K562 (cell line): Measurements from ENCODE around the gene HNRNPF. TPM values are rescaled to one million over a fixed set of nuclear protein-coding genes. Genes with fewer than 3 reads are reported as not detected.

Experiments
- ATAC-seq: fragments of 200-7000 bp; cut with Tn5 transposase; 3 replicates; pipeline ENCODE4 v1.9.1; 2020; ENCODE audit warnings: moderate library complexity
- BruUV-seq: library from RNA; stranded (reverse); fragments of 400-500 nt; replicated peaks from 2 replicates; lab custom pipeline; 2021; lab: Mats Ljungman, UMichigan
- CTCF ChIA-PET: fragments of 300-600 bp; formaldehyde crosslinking; extraction: SDS; loops from one replicate; lab custom pipeline; 2021; ENCODE audit warnings: low intra/inter-chr PET ratio; lab: Yijun Ruan, JAX
- POLR2A ChIA-PET: fragments of 300-600, 350-650 bp; sonication (Branson Sonifier 250); formaldehyde crosslinking; extraction: SDS; loops from one replicate; lab custom pipeline; 2021; ENCODE audit warnings: antibody characterized with exemption, inconsistent platforms; lab: Yijun Ruan, JAX
- DNase-seq, 4 experiments: peaks; one replicate each; pipeline versions ENCODE4 v3.0.0 to v3.0.0-alpha.2; 2011 to 2018; ENCODE audit warnings: low spot score in 3 of 4, mixed read lengths in 3 of 4; ENCODE audit errors: extremely low read depth in 1 of 4
- FAIRE-seq: peaks from 2 replicates; lab custom pipeline; 2011; peaks lifted over from hg19 to GRCh38; lab: Jason Lieb, UNC
- H2AFZ ChIP-seq: 2 replicates; pipeline ENCODE4 v1.6.0; 2011; ENCODE audit warnings: low read depth, low read length, control low read depth, inconsistent platforms
- H3K27ac ChIP-seq: fragments of 200-600 bp; 3 replicates; pipeline ENCODE4 v1.8.0; 2011; ENCODE audit warnings: low read depth, mild to moderate bottlenecking, control low read depth, inconsistent platforms, low read length, moderate library complexity, mixed read lengths; ENCODE audit errors: extremely low read depth
- H3K27me3 ChIP-seq, 2 experiments: fragments of 300-600 bp in 1 of 2; 2 replicates in 1 of 2; 3 replicates in 1 of 2; pipeline versions ENCODE4 v1.6.0 to v1.8.0; 2011; ENCODE audit warnings: inconsistent platforms in 2 of 2, low read length in 2 of 2, mild to moderate bottlenecking in 1 of 2, mixed read lengths in 1 of 2, moderate library complexity in 1 of 2; ENCODE audit not compliant: control insufficient read depth in 2 of 2, insufficient read depth in 2 of 2
- H3K36me3 ChIP-seq: fragments of 300-600 bp; 3 replicates; pipeline ENCODE4 v1.8.0; 2011; ENCODE audit warnings: mild to moderate bottlenecking, low read length, inconsistent platforms; ENCODE audit not compliant: control insufficient read depth, insufficient read depth
- H3K4me1 ChIP-seq, 2 experiments: fragments of 200-600 bp in 1 of 2; replicated peaks in 1 of 2; 2 replicates in 1 of 2; 3 replicates in 1 of 2; pipeline versions ENCODE4 v1.5.1 to v1.8.0; 2011; ENCODE audit warnings: inconsistent platforms in 2 of 2, low read length in 2 of 2, mild to moderate bottlenecking in 1 of 2, mixed read lengths in 1 of 2, moderate library complexity in 1 of 2; ENCODE audit not compliant: control insufficient read depth in 2 of 2, insufficient read depth in 2 of 2
- H3K4me2 ChIP-seq: 2 replicates; pipeline ENCODE4 v1.6.1; 2011; ENCODE audit warnings: low read length, control low read depth, inconsistent platforms, mixed read lengths; ENCODE audit not compliant: insufficient read depth
- H3K4me3 ChIP-seq: fragments of 200-600 bp; sonication (generic), shearing (Covaris generic); 2 replicates; pipeline ENCODE4 v1.5.1; 2016; ENCODE audit warnings: control low read depth, inconsistent platforms
- H3K79me2 ChIP-seq: fragments of 200-600 bp; 3 replicates; pipeline ENCODE4 v1.8.0; 2011; ENCODE audit warnings: low read length, inconsistent platforms; ENCODE audit not compliant: control insufficient read depth, insufficient read depth
- H3K9ac ChIP-seq, 2 experiments: 2 replicates each; pipeline versions ENCODE4 v1.6.0 to v1.6.1; 2011; ENCODE audit warnings: low read depth in 2 of 2, low read length in 2 of 2, control low read depth in 1 of 2, inconsistent platforms in 1 of 2, mild to moderate bottlenecking in 1 of 2, mixed read lengths in 1 of 2; ENCODE audit not compliant: insufficient read depth in 1 of 2
- H3K9me1 ChIP-seq: one replicate; pipeline ENCODE4 v1.6.0; 2011; ENCODE audit warnings: inconsistent platforms, mild to moderate bottlenecking, low read length, moderate library complexity; ENCODE audit not compliant: control insufficient read depth, insufficient read depth
- H3K9me3 ChIP-seq: replicated peaks from 2 replicates; pipeline ENCODE4 v1.5.1; 2011; ENCODE audit warnings: low read depth, low read length, inconsistent platforms; ENCODE audit not compliant: control insufficient read depth, insufficient read depth
- H4K20me1 ChIP-seq: replicated peaks from 2 replicates; pipeline ENCODE4 v1.6.1; 2011; ENCODE audit warnings: low read length, inconsistent platforms, mixed read lengths; ENCODE audit not compliant: control insufficient read depth, insufficient read depth
- LARP7 ChIP-seq: fragments of 450-650 bp; IDR thresholded peaks from 2 replicates; pipeline ENCODE4 v1.6.1; 2016
- POLR2H ChIP-seq: IDR thresholded peaks from 2 replicates; pipeline ENCODE4 v1.6.1; 2016; ENCODE audit warnings: missing genetic modification characterization, low read depth, mild to moderate bottlenecking, control low read depth, missing compliant biosample characterization, moderate library complexity
- RAD21 ChIP-seq, 2 experiments: fragments of 250-450 bp in 1 of 2; fragments of 450-650 bp in 1 of 2; sonication (Bioruptor Pico) in 1 of 2; formaldehyde crosslinking in 1 of 2; IDR thresholded peaks in 1 of 2; conservative IDR thresholded peaks in 1 of 2; 2 replicates each; pipeline versions ENCODE4 v1.4.0 to v1.8.0; 2020 to 2022; ENCODE audit warnings: mild to moderate bottlenecking in 2 of 2, moderate library complexity in 1 of 2
- SP2 ChIP-seq: IDR thresholded peaks from 2 replicates; pipeline ENCODE4 v1.6.1; 2011; ENCODE audit warnings: mild to moderate bottlenecking, low read depth, low read length, moderate library complexity; ENCODE audit not compliant: poor library complexity, severe bottlenecking; ENCODE audit errors: extremely low read depth
- WGBS: fragments of 100-300 bp; shearing (Covaris generic); methylation state at CpG from one replicate; pipeline ENCODE4 v1.1.6; 2016; ENCODE audit warnings: low coverage, mixed read lengths; ENCODE audit not compliant: insufficient coverage; ENCODE audit errors: missing lambda C conversion rate; 5-methylcytosine and 5-hydroxymethylcytosine counted together
- in situ Hi-C: fragments of 300-500 bp; cut with MboI; formaldehyde crosslinking; loops from 4 replicates; pipeline ENCODE4 v1.15.0; 2018; ENCODE audit warnings: inconsistent platforms, mixed read lengths
- intact Hi-C: fragments of 100-400 bp; cut with micrococcal nuclease; formaldehyde crosslinking; loops from 2 replicates; pipeline ENCODE4 v1.14.2; 2022
- polyA plus RNA-seq, 8 experiments: library from polyadenylated mRNA; depleted of rRNA in 4 of 8; stranded (reverse) in 5 of 8; unstranded in 3 of 8; fragments of >200 nt; fragmentation: Nextera tagmentation in 2 of 8; fragmentation: Illumina TruSeq in 1 of 8; extraction: Ambion mirVana in 2 of 8; extraction: Trizol in 1 of 8; gene quantifications; 2 replicates each; pipeline versions ENCODE4 v1.2.1 to v1.2.3, GENCODE V29; 2011 to 2014; ENCODE audit warnings: inconsistent platforms in 1 of 8, missing spikeins in 1 of 8
- total RNA-seq, 7 experiments: library from RNA; depleted of rRNA in 6 of 7; stranded (reverse); fragments of >200 nt in 6 of 7; fragmentation: Illumina TruSeq in 2 of 7; extraction: Trizol in 2 of 7; gene quantifications; 2 replicates each; pipeline versions ENCODE4 v1.2.1 to v1.2.3, GENCODE V29; 2011 to 2021; ENCODE audit warnings: low replicate concordance in 1 of 7
- TF ChIP-seq, protein P1 (sequence below): sonication (generic); formaldehyde crosslinking; IDR thresholded peaks from 2 replicates; pipeline ENCODE4 v1.8.0; 2022; ENCODE audit warnings: mild to moderate bottlenecking, missing genetic modification reagents
- TF ChIP-seq, protein P2 (sequence below), 3 experiments: IDR thresholded peaks in 2 of 3; conservative IDR thresholded peaks in 1 of 3; 2 replicates each; pipeline ENCODE4 v1.5.1; 2011 to 2012; ENCODE audit warnings: low read length in 3 of 3, mild to moderate bottlenecking in 3 of 3, control low read depth in 2 of 3, improper control_type of control experiment in 1 of 3, inconsistent platforms in 1 of 3, low read depth in 1 of 3, mixed read lengths in 1 of 3, moderate library complexity in 1 of 3; ENCODE audit not compliant: insufficient read depth in 2 of 3
- TF ChIP-seq, protein P3 (sequence below): fragments of 450-650 bp; formaldehyde crosslinking; IDR thresholded peaks from 2 replicates; pipeline ENCODE4 v1.4.0; 2020; ENCODE audit warnings: mild to moderate bottlenecking, moderate library complexity

The HNRNPF gene
- total and polyA plus RNA-seq, 9 of the 15 experiments (the other 6 are each of a cell fraction or from before 2014, with no cell fraction given): 192 to 489 (median 416) TPM

DNA sequence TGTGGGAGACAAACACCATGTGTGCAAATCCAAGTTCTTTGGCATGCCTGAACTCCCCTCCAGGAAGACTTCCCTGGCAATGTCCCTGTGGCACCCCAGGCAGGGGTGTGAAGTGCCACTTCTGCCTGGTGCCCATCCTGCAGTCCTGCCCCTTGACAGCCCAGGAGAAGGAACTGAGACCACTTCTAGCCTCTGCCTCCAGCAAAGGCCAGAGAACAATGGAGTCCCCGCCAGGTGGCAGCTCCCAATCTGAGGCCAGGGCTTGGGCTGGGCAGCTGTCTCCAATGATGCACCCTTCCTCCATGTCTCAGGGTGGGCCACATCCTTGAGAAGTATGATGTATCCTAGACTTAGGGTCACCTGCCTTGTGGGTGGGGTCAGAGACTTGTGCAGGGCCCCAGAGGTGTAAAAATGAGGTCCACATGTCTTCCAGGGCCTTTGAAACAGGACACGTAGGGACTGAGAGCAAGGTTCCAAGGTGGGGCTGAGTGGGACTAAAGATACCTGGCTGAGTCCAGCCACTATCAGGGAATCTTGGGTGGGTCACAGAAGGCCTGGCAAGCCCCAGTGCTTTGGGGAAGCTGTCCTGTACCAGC lies 32.1 kb downstream of the HNRNPF start:
- intact Hi-C loops (no loop called here), in situ Hi-C loops (no loop called here)
- H3K4me3 ChIP-seq: no peak overlapping the region
- 25% methylated on average over 2 of the region's 2 CpGs for WGBS
- H3K9ac ChIP-seq: peak overlapping the region in 1 of 2 experiments; percentile 61; a peak in 2 of 4 replicates
- CTCF ChIA-PET: interaction anchor here (1.5 kb wide), 1 partner anchor 85 kb away, joined by 6 read pairs; no protein-coding TSS in a partner anchor
- no peak for DNase-seq
- no peaks in the 10 kb centered on the region for H4K20me1 ChIP-seq
- peaks cover 13 to 18% of the 10 kb centered on the region in 2 experiments; a peak in 4 of 5 replicates for H3K4me1 ChIP-seq
- H3K9me1 ChIP-seq: no peaks in the 10 kb centered on the region
- H3K27ac ChIP-seq: no peak overlapping the region
- FAIRE-seq: no peak
- POLR2A ChIA-PET: interaction anchor here (0.7 to 1.3 kb wide), 3 partner anchors 8 to 632 kb away, joined by 3 to 6 read pairs (median 4); no protein-coding TSS in a partner anchor
- 0 out of 2 replicates have a peak overlapping the region, but pooled peaks have one; percentile 29 for H2AFZ ChIP-seq
- no TSS peak for BruUV-seq
- no peak for TF ChIP-seq POLR2H (tag)
- no peak for TF ChIP-seq LARP7
- TF ChIP-seq, protein P1, sequence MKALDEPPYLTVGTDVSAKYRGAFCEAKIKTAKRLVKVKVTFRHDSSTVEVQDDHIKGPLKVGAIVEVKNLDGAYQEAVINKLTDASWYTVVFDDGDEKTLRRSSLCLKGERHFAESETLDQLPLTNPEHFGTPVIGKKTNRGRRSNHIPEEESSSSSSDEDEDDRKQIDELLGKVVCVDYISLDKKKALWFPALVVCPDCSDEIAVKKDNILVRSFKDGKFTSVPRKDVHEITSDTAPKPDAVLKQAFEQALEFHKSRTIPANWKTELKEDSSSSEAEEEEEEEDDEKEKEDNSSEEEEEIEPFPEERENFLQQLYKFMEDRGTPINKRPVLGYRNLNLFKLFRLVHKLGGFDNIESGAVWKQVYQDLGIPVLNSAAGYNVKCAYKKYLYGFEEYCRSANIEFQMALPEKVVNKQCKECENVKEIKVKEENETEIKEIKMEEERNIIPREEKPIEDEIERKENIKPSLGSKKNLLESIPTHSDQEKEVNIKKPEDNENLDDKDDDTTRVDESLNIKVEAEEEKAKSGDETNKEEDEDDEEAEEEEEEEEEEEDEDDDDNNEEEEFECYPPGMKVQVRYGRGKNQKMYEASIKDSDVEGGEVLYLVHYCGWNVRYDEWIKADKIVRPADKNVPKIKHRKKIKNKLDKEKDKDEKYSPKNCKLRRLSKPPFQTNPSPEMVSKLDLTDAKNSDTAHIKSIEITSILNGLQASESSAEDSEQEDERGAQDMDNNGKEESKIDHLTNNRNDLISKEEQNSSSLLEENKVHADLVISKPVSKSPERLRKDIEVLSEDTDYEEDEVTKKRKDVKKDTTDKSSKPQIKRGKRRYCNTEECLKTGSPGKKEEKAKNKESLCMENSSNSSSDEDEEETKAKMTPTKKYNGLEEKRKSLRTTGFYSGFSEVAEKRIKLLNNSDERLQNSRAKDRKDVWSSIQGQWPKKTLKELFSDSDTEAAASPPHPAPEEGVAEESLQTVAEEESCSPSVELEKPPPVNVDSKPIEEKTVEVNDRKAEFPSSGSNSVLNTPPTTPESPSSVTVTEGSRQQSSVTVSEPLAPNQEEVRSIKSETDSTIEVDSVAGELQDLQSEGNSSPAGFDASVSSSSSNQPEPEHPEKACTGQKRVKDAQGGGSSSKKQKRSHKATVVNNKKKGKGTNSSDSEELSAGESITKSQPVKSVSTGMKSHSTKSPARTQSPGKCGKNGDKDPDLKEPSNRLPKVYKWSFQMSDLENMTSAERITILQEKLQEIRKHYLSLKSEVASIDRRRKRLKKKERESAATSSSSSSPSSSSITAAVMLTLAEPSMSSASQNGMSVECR: 0 out of 2 replicates have a peak, but pooled peaks have one; percentile 27
- TF ChIP-seq SP2: no peak
- peak in 1 of 2 experiments; percentile 45; a peak in 2 of 4 replicates for TF ChIP-seq RAD21 (CRISPR knock-in tag; conservative IDR thresholded peaks at IDR 0.05 in 1 of 2, IDR thresholded peaks at IDR 0.05 in 1 of 2)
- TF ChIP-seq, protein P2, sequence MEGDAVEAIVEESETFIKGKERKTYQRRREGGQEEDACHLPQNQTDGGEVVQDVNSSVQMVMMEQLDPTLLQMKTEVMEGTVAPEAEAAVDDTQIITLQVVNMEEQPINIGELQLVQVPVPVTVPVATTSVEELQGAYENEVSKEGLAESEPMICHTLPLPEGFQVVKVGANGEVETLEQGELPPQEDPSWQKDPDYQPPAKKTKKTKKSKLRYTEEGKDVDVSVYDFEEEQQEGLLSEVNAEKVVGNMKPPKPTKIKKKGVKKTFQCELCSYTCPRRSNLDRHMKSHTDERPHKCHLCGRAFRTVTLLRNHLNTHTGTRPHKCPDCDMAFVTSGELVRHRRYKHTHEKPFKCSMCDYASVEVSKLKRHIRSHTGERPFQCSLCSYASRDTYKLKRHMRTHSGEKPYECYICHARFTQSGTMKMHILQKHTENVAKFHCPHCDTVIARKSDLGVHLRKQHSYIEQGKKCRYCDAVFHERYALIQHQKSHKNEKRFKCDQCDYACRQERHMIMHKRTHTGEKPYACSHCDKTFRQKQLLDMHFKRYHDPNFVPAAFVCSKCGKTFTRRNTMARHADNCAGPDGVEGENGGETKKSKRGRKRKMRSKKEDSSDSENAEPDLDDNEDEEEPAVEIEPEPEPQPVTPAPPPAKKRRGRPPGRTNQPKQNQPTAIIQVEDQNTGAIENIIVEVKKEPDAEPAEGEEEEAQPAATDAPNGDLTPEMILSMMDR (IDR thresholded peaks at IDR 0.05 in 2 of 3, conservative IDR thresholded peaks at IDR 0.05 in 1 of 3; ENCODE audit: insufficient read depth in 2 of 3, low read depth in 1 of 3, low read length in 3 of 3): peak; percentile 31 to 43 (median 35); a peak in 4 of 6 replicates
- TF ChIP-seq, protein P3, sequence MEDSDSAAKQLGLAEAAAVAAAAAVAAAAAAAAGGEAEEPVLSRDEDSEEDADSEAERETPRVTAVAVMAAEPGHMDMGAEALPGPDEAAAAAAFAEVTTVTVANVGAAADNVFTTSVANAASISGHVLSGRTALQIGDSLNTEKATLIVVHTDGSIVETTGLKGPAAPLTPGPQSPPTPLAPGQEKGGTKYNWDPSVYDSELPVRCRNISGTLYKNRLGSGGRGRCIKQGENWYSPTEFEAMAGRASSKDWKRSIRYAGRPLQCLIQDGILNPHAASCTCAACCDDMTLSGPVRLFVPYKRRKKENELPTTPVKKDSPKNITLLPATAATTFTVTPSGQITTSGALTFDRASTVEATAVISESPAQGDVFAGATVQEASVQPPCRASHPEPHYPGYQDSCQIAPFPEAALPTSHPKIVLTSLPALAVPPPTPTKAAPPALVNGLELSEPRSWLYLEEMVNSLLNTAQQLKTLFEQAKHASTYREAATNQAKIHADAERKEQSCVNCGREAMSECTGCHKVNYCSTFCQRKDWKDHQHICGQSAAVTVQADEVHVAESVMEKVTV (CRISPR knock-in tag): no peak
- ATAC-seq: peak; percentile 14; the same call in 2 of the 3 replicates
- no peaks in the 10 kb centered on the region for H3K79me2 ChIP-seq
- H3K9me3 ChIP-seq: no peaks in the 10 kb centered on the region
- H3K36me3 ChIP-seq: no peaks in the 10 kb centered on the region
- no peak overlapping the region for H3K4me2 ChIP-seq
- H3K27me3 ChIP-seq: peaks cover 0 to 15% of the 10 kb centered on the region in 2 experiments; a peak in 2 of 5 replicates
